Measurements from ENCODE around the gene DAAM1.

- no peak for TF ChIP-seq CTCF (conservative IDR thresholded peaks at IDR 0.05; ENCODE audit: low read length)
- TF ChIP-seq EZH2phosphoT487 (IDR thresholded peaks at IDR 0.05; ENCODE audit: borderline replicate concordance, low read depth, low read length) = no peak
Observed at GRCh38 chr14:59311723-59312122, 123.3 kb downstream of the DAAM1 start.

All from OCI-LY7 (cell line).